D341Med (cell line): ENCODE measurements around the gene AXIN1.

Experiments
- DNase-seq: peaks from one replicate; pipeline ENCODE4 v3.0.0; 2012; ENCODE audit warnings: low spot score

The AXIN1 gene

DNA sequence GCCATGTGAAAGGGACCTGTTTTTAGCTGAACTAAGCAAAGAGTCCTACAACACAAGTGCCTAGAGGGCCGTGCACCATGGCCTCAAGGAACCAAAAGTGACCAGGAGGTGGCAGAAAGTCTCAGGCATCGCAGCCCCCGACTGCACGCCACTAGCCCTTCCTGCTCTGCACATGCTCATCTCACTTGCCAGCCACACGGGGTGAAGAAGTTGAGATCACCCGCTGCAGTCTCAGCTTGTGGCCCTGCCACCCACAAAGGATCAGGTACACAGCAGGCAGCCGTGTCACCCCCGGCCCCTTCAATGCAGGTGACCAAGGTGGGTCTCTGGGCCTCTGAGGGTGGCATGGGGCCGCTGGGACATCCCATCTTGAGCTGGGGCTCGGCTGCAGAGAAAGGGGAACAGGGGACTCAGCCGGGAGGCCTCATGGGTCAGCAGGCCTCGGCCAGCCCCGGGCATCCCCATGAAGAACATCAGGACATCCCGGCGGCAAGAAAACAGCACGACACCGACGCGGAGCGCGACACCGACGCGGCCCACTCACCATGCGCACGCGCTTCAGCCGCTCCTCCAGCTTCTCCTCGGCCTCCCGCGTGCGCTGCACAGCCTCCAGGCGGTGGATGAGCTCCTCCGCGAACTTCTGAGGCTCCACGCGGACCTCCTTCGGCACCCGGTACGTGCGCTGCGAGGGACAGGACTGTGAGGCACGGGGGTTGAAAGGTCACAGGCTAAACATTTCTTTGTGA lies 48.6 kb downstream of the AXIN1 start:
- no peak for DNase-seq

DNA sequence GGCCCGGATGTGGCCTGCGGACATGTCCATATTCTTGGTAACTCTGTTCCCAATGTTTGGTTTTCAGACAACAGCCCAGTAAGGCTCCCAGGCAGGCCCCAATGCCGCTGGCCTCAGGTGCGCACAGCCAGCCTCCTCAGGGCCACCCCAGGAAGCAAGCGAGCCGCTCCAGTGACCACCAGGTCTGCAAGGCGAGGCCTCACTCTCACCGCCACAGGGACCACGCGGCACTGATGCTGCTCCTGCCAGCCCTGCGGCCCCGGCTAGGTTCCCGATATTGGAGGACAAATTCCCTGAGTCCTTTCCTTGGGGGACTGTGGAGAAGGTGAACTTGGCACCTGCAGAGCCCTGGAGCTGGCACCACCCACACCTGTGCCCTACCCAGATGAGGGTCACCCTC lies 50.6 kb downstream of the AXIN1 start:
- DNase-seq, result no peak

DNA sequence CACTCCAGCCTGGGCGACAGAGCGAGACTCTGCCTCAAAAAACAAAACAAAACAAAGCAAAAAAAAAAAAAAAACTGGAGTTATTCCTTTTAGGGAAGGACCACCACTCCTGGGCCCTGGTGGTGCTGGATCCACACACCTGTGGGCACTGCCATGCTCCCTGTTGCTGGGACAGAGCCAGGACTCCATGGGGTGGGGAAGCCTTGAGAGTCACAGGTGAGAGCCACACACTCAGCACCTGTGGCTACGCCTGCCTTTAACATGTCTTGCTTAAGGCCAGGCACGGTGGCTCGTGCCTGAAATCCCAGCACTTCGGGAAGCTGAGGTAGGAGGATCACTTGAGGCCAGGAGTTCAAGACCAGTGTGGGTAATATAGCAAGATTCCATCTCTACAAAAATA lies 51.3 kb downstream of the AXIN1 start:
- DNase-seq, result no peak

DNA sequence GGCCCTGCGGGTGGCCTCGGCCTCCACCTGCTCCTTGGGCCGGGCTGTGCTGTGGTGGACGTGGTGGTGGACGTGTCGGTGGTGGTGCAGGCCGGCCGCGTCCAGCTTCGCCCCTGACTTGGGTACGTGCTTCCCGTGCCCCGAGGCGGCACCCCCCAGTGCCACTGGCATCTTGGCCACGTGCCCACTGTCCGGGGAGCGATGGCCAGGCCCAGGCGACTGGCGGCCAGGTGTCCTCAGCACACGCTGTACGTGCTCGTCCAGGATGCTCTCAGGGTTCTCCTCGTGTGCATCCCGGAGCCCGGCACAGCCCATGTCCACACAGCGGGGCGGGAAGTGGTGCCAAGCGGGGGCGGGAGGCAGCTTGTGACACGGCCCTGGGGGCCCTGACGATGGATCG lies 54.7 kb downstream of the AXIN1 start:
- no peak for DNase-seq

DNA sequence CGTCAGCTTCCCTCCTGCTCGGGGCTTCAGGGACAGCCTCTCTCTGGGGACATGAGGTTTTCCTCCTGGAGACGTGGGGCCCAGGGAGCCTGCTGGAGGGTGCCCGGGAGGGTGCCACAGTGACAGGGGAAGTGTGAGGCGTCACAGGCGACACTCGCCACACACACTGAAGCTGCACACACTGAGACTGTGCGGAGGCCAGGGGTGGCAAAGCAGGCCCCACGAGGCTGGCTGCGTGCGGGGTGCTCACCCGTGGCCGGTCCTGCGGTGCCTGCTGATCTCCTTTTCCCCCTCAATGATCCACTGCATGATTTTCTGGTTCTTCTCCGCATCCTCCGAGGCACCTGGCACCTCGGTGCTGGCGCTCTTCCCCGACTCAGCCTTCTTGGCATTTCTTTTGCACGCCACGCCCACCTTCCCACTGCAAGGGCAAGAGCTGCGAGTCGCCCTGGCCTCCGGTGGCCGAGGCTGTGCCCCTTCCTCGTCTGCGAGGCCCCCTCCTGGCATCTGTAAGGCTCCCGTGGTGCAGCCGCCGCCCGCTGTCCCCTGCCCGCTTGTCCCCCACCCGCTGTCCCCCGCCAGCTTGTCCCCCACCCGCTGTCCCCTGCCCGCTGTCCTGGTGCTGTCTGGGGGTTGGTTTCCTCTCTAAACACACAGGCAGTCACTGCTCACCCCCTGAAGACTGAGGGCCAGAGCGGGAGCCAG lies 55.6 kb downstream of the AXIN1 start:
- no peak for DNase-seq

DNA sequence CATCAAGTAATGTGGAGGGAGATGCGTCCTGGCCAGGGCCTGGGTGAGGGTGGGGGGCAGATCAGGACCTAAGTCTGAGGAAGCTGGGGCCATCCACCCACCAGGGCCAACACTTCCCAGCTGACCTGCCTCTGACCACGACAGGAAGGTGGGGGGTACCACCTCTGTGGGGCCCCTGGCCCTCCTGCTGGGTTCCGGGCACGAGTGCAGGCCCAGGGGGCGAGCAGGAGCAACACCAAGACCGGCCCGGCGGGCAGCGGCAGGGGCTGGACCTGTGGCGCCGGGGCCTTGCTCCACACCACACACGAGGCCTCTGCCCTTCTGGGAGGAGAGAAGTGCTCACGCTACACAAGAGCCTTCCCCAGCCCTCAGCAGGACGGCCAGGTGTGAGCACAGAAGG lies 56.2 kb downstream of the AXIN1 start:
- DNase-seq, result no peak

DNA sequence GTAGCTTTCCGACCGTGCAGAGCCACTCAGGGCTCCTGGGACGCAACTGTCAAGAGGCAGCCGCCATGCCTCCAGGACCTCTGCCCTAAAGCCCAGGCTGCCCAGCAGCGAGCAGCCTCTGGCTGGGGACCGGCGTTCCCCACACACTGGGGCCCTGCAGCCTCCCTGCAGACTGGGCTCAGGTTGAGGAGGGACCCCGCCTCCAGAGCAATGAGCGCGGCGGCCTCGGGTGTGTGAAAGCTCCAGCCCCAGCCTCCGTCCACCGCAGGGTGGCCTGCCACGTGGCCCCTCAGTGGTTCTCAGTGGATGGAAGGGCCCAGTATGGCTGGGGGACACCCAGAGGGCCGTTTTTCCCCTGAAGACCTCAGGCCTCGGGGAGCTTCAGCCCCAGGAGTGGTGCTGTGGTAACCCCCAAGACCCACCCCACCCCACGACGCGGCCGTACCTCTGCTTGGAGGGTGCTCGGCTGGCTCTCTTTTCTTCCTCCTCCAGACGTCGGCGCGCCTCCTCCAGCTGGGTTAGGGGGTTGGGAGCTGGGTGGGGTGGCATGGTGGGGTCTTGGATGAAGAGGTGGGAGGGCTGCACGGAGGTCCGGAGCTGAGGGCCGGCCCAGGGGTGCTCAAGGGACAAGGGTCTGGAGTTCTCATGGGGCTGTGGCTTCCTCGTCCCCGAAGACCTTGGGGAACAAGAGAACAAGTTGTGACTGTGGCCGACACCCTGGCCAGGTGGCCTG lies 59.3 kb downstream of the AXIN1 start:
- DNase-seq, result no peak

DNA sequence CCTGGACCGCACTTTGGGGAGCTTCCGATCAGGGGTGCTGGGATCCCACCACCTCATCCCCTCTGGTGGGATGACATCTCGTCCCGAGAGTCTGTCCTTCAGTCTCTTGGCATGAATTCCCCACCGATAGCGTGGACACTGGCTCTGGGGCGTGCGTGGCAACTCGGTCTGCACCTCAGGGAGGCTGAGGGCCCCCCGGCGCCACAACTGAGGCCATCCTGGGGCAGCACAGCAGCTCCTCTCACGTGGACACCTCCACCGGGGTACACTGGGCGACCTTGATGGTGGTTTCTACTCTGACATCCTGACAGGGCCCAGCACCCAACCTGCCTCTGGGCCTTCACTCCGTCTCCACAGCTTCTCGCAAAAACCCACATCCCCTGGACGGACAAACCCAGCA lies 61.0 kb downstream of the AXIN1 start:
- no peak for DNase-seq

DNA sequence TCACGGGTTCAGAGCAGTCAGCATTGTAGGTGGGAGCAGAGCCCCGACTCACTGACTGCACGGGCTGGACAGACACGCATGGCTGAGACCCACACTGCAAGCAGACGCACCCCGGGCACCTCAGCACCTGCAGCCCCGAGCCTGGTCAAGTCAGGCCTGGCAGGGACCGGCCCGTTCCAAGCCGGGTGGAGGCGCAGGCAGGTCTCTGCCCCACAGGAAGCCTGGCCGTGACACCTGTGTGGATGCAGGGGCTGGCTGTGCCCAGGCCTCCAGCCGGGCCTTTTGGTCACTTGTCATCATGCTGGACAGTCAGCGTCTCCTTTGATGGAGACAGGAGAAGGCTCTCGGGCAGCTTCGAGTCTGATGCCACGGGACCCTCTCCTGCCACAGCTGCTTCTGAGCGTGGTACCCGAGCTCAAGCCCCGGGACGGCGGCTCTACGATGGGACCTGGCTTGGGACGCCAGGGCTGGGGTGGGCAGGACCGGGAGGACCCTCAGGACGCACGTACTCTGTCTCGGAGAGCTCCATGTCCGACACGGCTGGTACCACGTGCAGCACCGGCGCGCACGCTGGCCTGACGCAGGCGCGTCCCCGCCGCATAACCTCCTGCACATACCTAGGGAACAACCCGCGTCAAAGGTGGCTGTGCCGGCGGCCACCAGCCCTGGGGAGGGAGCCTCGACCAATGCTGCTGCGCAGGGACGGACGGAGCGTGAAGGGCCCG lies 61.7 kb downstream of the AXIN1 start:
- no peak for DNase-seq

DNA sequence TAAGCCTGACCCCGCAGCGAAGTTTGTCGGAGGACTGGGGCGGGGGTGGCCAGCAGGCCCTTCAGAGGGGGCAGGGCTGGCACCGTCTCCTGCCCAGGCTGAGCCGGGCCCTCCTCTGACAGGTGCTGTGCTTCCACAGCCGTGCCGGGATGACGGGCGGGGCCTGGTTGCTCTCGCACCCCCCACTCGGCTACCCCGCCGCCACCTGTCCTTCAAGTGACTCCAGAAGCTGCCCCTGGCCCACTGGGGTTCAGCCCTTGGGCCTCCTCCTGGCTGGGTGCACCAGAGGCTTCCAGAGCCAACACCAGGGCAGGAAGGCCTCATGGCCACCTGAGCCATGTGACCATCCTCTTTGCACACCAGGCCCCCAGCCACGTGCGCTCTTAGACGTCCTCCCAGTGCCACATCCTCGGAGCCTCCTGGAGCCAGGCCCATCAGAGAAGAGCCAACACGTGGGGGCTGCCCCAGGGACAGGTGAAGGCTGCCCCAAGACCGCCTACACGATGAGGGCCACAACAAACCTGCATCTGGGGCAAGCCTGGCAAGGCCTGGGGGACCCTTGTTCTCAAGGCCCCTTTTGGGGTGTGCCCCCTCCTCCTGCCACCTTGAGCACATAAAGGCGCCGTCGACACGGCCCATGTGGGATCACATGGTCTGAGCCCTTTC lies 62.4 kb downstream of the AXIN1 start:
- DNase-seq, result no peak

DNA sequence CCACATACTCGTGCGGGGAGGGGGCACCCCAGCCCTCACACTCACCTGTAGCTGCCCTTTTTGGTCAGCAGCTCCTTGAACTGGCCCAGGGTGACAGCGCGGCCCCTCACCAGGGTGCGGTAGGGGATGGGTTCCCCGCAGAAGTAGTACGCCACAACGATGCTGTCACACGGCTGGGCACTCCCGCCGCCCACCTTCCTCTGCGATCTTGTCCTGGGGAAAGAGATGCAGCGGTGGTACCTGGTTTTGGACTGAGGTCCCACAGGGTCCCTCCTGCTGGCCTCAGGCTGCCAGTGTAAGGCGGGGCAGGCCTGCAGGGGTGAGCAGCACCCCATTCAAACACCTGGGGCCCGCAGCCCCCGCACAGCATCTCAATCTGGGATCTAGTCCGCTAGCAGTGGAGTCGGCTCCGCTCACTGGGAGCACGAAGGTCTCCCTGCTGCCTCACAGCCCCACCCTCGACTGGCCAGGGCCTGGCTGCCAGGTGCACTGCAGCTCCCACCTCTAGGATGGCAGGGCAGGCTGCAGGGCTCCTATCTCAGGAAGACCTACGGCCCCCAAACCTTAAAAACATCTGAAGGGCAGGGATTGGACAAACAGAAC lies 63.0 kb downstream of the AXIN1 start:
- DNase-seq, result no peak

DNA sequence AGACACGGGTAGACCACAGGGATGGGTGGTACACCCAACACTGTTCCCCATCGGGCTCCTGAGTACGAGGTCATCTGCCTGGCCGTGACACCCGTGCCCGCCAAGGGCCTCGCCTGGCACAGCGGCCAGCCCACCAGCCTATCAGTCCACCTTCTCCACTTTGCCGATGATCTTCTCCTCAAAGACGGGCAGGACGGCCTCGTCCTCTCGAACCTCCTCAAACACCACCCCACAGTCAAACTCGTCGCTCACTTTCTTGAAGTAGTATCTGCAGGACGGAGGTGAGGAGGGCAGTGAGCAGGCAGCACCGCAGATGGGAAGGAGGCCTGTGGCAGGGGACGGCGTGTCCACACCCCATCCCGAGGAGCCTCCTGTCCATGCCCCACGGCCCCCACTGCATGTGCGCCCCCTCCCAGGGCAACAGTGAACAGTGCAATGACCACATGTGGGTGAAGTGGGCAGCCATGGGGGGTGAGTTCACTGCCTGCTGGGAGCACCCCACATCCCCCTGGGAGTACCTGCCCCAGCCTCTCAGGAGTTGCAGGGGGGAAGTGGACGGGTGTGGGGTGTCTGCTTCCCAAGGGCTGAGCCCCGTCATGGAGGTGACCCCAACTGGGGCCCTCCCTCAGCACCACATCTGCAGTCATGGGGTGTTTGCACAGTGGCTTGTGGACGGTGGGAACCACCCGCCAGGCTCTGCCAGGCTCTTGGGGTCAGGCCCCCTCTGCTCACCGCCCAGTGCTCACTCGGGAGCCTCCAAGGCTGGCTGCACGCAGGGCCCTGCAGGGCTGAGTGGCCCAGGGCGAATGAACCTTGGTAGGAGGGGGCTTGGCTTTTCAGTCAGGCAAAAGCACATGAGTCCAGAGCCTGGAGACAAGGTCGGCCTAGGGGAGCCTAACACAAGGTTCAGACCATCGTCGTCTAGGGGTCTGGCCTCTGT lies 64.3 kb downstream of the AXIN1 start:
- DNase-seq, result no peak

DNA sequence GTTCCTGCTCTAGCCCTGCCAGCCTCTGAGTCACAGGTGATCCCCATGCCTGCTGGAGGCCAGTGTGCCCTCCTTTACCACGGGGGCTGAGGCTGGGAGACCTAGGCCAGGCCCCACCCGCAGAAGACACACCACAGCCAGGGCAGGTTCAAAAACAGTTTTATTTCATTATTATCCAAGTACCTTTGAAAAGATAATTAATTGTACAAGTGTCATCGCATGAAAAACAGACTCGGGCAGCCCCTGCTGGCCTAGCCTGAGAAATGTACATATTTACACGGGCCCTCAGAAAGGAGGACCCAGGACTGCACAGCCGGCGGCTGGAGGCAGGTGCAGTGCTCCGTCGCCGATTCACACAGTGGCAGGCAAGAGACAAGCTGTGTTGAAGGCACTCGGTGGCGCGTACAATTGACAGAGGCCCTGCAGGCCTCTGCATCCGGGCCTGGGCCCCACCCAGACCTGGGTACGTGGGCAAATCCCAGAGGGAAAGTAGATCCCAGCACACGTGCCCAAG lies 65.2 kb downstream of the AXIN1 start:
- peak; percentile 75 for DNase-seq

DNA sequence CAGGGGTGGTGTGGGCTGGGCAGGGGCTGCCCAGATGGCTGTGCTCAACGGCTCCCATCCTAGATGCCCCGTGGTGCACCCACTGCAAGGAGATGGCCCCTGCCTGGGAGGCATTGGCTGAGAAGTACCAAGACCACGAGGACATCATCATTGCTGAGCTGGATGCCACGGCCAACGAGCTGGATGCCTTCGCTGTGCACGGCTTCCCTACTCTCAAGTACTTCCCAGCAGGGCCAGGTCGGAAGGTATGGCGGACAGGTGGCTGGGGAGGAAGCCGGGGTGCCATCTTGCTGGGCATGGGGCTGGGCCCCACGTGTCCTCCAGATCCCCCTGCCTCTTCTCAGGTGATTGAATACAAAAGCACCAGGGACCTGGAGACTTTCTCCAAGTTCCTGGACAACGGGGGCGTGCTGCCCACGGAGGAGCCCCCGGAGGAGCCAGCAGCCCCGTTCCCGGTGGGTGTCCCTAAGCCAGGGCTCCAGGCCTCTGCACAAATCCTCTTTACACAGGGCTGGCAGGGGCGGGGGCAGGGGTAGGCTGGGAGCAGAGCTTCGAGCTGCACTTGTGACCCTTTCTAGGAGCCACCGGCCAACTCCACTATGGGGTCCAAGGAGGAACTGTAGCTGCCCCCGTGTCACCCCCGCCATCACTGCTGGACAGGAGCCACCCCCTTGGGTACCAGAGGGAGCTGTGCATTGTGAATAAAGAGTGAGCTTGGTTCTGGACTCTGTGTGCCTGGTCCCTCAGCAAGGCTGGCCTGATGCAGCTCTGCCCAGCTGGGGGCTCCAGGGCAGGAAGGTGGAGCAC lies 65.8 kb downstream of the AXIN1 start:
- no peak for DNase-seq

DNA sequence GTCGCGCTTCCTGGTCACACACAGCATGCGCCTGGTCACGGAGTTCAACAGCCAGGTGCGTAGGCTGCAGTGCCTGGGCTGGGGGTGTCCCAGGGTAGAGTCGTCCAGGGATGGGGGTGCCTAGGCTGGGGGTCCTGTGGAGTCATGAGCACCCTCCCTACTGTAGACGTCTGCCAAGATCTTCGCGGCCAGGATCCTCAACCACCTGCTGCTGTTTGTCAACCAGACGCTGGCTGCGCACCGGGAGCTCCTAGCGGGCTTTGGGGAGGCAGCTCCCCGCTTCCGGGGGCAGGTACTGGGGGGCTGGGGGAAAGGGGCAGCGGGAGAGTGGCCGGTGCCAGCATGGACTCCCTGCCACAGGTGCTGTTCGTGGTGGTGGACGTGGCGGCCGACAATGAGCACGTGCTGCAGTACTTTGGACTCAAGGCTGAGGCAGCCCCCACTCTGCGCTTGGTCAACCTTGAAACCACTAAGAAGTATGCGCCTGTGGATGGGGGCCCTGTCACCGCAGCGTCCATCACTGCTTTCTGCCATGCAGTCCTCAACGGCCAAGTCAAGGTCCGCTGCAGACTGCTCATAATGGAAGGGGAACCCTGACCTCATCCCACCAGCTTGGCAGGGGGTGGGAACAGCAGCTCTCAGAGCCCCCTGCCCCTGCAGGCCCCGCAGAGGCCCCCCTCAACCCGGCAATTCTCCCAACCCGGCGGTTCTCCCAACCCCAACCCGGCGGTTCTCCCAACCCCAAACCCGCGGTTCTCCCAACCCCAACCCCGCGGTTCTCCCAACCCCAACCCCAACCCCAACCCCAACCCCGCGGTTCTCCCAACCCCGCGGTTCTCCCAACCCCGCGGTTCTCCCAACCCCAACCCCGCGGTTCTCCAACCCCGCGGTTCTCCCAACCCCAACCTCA lies 67.1 kb downstream of the AXIN1 start:
- no peak for DNase-seq

DNA sequence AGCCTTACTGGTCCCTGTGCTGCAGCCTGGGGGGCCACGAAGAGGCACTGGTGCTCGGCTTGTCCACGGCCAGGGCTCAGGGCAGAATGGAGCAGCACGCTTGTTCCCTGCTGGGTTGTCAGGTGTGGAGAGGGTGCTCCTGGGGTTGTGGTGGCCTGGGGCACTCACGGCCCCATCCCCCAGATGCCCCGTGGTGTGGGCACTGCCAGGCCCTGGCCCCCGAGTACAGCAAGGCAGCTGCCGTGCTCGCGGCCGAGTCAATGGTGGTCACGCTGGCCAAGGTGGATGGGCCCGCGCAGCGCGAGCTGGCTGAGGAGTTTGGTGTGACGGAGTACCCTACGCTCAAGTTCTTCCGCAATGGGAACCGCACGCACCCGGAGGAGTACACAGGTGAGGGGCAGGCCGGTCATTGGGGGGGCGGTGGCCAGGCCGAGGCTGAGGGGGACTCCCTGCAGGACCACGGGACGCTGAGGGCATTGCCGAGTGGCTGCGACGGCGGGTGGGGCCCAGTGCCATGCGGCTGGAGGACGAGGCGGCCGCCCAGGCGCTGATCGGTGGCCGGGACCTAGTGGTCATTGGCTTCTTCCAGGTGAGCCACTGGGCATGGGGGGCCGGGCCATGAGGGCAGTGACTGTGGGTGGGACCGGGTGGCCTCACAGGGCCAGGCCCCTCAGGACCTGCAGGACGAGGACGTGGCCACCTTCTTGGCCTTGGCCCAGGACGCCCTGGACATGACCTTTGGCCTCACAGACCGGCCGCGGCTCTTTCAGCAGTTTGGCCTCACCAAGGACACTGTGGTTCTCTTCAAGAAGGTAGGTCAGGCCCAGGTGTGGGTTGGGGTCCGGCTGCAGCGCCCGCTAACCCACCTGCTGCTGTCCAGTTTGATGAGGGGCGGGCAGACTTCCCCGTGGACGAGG lies 68.1 kb downstream of the AXIN1 start:
- no peak for DNase-seq
